Measurements from ENCODE around the gene EVPL.
"Not testable (repeated sequence)": the region's sequence is repeated elsewhere in the genome, so short reads cannot be mapped to it uniquely, and the experiment has no call there.

The EVPL gene

GRCh38 chr17:76046064-76046463 is 19.0 kb upstream of the EVPL start:
- DNase-seq: no peak

GRCh38 chr17:76044475-76045007 is 17.4 kb upstream of the EVPL start:
- not testable (repeated sequence) for DNase-seq

DNA sequence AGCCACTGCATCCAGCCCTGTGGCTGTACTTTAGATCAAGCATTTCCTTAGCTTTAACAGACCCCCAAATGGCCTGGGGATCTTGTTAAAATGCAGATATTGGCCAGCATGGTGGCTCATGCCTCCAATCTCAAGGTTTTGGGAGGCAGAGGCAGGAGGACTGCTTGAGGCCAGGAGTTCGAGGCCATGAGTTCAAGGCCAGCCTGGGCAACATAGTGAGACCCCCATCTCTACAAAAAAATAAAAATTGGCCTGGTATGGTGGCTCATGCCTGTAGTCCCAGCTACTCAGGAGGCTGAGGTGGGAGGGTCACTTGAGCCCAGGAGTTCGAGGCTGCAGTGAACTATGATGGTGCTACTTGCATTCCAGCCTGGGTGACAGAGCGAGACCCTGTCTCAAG is 15.8 kb upstream of the EVPL start:
- not testable (repeated sequence) for DNase-seq

DNA sequence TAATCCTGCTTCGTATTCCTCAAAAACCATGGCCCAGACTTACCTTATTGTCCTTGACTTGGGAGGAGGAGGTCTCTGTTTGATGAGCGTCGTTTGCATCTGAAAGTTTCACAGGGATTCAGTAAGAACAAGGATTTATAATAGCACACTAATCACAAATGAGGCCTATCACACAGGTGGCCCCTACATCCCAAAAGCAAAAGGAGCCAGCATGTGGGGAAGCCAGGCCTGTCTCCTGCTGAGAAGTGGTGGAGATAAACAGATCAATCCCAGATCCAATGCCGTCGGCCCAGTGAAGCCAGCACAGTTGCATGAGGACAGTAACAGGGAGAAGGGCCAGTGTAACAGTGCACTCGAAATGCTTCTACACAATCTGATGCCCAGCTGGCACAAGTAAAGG is 13.3 kb upstream of the EVPL start:
- DNase-seq: no peak

DNA sequence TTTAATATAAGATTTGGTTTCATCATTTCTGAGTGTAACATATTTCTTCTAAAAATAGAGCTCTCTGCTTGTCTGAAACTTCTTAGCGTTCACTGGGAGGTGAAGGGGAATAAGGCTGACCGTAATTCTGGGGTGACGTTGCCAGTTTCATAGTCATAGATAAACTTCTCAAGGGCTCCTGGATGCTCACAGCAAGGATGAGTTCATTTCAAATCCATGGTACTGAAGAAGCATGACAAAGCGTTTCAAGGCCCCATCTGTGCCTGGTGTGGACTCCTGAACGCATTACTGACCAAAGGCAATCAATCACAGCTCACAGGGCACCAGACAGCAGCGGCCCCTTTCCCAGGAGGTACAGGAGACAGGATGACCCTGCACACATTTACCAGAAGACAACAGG is 12.0 kb upstream of the EVPL start:
- no peak for DNase-seq

DNA sequence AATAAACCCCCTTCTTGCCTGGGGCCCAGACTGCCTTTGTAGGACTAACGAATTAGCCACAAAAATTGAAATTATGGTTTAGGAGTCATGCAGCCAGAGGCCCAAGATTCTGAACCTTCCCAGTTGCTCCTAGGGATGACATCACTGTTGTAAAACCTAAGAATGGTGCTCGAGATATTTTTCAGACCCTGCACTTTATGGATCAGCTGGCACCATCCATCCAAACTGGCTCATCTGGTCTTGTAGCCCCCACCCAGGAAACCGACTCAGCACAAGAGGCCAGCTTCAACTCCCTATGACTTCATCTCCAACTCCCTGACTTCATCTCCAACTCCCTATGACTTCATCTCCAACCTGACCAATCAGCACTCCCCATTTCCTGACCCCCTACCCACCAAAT is 10.9 kb upstream of the EVPL start:
- no peak for DNase-seq

GRCh38 chr17:76036497-76037261 is 9.6 kb upstream of the EVPL start:
- DNase-seq: no peak

DNA sequence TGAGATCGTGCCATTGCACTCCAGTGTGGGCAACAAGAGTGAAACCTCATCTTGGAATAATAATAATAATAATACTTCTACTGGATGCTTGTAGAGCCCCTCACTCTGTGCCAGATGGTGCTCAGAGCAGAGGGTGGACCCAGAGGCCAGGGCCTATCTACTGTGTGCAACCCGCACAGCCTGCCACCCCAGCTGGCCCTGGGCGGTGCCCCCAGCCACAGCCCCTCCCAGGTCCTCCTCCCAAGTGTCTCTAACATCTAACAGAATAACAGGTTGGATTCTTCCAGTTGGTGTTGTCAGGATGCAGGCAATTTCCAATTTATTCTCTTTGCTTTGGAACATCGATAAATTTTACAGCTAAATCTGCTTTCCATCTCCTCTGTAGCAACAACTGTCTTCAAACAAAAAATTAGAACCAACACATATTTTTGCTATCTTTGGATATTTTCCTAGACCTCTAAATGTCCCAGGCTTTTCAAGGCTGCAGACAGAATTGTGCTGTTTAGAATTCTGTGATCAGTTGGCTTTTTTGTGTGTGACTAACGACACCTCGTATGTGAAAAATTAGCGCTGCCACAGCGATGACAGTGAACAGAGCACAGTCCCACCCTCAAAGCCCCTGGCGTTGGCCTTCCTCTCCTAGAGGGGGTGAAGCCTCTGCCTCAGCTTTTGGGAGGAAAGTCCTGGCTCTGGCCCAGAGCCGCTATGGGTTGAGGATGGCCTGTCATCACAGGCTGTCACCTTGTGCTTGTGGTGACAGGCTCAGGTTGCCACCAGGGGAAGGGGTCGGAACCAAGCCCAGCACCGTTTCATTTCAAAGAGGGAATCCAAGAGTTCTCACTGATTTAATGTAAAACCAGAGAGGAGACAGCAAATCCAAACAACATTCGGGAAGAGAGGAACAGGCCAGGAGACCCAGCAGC is 7.6 kb upstream of the EVPL start:
- no peak for DNase-seq

- DNase-seq: no peak
Observed at GRCh38 chr17:76033139-76033538, 6.0 kb upstream of the EVPL start.

- DNase-seq: no peak
Observed at GRCh38 chr17:76032780-76033108, 5.6 kb upstream of the EVPL start.

GRCh38 chr17:76032073-76032779 is 5.1 kb upstream of the EVPL start:
- DNase-seq: no peak

DNA sequence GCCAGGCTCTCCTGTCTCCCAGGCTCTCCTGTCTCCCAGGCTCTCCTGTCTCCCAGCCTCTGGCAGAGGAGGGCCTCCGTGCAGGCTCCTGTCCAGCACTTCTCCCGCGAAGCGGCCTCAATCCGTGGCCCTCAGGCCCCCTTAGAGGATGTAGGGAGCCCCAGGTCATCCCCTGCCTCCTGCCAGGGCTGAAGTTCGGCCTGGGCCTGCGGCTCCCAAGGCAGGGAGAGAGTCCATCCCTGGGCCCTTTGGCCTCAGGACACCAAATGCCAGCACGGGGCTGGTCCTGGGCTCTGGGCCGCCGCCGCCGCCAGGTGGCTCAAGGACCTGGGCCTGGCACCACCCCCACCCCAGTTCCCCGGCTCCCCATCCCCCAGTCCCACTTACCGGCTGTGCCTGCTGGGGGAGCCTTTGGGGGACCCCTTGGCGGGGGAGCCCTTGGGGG is 370 bp downstream of the EVPL start:
- DNase-seq: no peak

DNA sequence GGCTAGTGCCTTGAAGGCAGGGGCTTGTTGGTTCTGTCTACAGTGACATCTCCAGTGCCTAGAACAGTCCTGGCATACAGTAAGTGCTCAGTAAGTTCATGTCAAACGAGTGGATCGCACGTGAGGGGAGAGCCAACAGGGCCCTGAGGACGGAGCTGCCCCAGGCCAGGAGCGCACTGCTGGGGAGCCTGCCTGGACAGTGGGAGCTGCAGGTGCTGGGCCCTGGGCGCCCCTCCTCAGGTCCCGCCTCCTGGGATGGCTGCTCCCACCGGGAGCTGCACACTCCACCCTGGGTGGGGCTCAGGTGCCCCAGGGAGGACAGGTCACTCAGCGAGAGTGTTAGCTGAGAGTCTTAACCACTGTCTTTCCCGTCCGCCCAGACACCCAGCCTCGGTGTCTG is 1.8 kb downstream of the EVPL start:
- no peak for DNase-seq

- no peak for DNase-seq
Observed at GRCh38 chr17:76024353-76024752, 2.8 kb downstream of the EVPL start.

DNA sequence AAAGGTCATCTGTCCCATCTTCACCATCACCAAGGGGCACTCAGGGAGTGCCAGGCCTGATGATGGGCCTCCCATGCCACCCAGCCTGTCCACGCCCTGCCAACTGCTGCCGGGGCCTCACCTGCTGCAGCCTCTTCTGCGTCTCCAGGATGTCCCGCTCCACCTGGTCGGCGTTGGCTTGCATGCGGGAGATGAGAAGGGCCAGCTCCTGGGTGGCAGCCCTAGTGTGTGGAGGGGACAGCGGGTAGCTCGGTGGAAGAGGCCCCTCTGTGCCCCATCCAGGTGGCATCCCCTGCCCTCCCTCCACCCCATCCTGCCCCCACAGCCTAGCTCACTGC is 3.2 kb downstream of the EVPL start:
- DNase-seq: no peak

- DNase-seq: no peak
Observed at GRCh38 chr17:76022973-76023899, 3.9 kb downstream of the EVPL start.

GRCh38 chr17:76022285-76022684 is 4.8 kb downstream of the EVPL start:
- DNase-seq: no peak

GRCh38 chr17:76019833-76020467 is 7.2 kb downstream of the EVPL start:
- no peak for DNase-seq

GRCh38 chr17:76018801-76019200 is 8.3 kb downstream of the EVPL start:
- no peak for DNase-seq

DNA sequence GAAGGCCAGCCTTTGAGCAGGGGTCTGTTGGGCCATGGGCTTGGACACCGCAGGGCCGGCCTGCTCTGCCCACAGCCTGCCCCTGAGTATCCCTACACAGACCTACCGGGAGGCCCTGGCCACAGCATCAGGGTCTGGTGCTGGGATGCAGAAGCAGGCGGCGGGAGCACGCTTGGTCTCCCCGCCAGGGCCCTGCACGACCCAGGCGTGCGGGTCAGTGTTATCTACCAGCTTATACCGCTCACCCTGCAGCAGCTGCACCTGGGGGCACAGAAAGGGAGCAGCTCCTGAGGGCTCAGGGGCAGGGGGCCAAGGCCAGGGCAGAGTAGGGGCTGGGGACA is 8.8 kb downstream of the EVPL start:
- no peak for DNase-seq

DNA sequence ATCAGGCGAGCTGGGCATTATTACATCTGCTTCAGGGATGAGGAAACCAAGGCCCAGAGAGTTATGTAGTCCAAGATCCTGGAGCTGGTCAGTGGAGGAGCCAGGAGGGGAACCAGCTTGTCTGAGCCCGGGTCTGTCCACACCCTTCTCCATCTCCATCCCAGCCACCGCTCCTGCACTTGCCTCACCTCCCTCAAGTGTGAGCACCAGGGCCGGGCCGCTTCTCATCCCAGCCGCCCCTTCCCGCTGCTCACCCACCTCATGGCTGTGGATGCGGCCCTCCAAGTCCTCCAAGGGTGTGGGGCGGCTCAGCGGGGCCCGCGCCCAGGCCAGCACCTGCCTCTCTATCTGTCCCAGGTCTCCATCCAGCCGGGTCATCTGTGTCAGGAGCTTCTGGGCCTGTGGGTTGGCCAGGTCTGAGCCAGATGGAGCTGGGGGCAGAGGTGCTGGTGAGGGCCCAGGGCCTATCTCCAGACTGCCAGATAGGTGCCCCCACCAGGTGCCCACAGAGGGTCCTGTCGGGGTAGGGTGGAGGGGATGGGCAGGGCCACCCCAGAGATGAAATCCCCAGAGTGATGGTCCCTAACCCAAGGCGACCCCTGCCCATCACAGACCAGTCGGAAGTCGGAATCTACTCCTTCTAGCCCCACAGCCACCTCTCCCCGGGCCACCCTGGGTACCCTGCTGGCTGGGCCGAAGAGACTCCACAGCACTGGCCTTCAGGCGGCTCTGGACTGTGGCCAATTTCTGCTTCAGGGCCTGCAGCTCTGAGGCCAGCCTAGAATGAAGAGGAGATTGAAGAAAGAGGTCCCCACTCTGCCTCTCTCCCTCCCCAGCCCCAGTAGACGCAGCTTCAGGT is 9.4 kb downstream of the EVPL start:
- DNase-seq: no peak

Measured in NCI-H510A treated with DMSO at 0.1 percent for 48 hours (cell line).